LNCAP (cell line): ENCODE results near the gene CS.

Source experiments
- TF ChIP-seq, protein P1 (sequence below): fragments of 450-650 bp; IDR thresholded peaks from 2 replicates; pipeline ENCODE4 v1.5.1; 2017; ENCODE audit warnings: mild to moderate bottlenecking

The CS gene

DNA sequence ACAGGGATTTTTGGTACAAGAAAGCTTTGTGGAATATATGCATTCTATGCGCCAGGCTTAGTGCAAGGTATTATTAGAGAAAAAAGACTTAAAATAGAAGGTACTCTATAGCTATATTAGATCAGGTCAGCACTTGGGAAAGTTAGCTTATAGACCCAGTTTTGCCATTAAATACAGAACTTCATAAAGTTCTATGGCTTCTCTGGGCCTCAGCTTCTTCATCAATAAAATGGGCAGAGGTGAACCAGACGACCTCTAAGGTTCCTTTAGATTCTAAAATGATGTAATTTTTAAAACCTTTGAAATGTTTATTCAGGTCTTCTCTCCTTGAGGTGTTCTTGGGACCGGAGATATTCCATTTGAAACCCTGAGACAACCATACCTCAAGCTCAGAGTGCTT is 8.6 kb upstream of the CS start:
- TF ChIP-seq, protein P1, sequence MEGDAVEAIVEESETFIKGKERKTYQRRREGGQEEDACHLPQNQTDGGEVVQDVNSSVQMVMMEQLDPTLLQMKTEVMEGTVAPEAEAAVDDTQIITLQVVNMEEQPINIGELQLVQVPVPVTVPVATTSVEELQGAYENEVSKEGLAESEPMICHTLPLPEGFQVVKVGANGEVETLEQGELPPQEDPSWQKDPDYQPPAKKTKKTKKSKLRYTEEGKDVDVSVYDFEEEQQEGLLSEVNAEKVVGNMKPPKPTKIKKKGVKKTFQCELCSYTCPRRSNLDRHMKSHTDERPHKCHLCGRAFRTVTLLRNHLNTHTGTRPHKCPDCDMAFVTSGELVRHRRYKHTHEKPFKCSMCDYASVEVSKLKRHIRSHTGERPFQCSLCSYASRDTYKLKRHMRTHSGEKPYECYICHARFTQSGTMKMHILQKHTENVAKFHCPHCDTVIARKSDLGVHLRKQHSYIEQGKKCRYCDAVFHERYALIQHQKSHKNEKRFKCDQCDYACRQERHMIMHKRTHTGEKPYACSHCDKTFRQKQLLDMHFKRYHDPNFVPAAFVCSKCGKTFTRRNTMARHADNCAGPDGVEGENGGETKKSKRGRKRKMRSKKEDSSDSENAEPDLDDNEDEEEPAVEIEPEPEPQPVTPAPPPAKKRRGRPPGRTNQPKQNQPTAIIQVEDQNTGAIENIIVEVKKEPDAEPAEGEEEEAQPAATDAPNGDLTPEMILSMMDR, result no peak

DNA sequence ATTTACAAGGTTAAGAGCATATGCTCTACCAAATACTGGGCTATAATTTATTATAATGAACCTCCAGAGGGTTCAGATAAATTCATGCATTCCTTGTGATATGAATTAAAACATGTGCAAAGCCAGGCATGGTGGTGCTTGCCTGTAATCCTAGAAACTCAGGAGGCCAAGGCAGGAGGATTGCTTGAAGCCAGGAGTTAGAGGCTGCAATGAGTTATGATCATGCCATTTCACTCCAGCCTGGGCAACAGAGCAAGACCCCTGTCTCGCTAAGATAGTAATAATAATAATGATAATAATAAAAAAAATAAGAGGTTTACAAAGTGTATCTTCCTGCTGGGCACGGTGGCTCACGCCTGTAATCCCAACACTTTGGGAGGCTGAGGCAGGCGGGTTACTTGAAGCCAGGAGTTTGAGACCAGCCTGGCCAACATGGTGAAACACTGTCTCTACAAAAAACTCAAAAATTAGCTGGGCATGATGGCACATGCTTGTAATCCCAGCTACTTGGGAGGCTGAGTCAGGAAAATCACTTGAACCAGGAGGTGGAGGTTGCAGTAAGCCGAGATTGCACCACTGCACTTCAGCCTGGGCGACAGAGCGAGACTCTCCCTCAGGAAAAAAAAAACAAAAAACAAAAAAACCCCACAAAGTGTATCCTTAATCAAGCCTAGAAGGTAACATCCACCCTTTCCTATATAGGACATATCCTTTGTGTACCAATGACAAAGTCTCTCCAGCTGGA is 7.3 kb upstream of the CS start:
- TF ChIP-seq, protein P1, result no peak

DNA sequence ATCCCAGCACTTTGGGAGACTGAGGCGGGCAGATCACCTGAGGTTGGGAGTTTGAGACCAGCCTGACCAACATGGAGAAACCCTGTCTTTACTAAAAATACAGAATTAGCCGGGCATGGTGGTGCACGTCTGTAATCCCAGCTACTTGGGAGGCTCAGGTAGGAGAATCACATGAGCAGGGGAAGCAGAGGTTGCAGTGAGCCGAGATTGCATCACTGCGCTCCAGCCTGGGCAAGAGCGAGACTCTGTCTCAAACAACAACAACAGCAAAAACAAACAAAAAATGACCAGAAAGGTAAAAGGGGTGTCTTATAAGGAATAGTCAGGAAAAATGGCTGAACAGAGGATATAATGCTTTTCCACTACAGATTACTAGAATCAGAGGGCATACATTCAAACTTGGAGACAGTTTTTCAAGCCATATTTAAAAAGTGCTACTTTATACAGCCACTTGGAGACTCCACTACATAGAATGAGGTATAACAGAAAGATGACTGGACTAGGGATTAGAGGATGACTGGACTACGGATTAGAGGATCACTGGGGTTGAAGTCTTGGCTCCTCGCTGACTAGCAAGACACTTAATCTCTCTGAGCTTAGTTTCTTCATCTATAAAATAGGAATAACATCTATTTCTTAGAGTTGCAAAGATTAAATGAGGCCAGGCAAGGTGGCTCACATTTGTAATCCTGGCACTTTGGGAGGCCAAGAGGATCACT is 4.9 kb upstream of the CS start:
- TF ChIP-seq, protein P1, result no peak

DNA sequence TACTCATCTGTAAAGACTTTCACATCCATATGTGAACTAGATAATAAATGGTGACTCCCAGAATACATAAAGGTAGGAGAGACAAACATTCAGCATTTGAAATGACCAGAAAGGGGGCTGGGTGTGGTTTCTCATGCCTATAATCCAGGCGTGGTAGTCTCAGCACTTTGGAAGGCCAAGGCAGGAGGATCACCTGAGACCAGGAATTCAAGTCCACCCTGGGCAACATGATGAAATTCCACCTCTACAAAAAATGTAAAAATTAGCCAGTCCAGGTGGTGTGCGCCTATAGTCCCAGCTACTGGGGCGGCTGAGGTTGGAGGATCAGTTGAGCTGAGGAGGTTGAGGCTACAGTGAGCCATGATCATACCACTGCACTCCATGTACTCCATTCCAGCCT is 4.1 kb upstream of the CS start:
- TF ChIP-seq, protein P1, result no peak

DNA sequence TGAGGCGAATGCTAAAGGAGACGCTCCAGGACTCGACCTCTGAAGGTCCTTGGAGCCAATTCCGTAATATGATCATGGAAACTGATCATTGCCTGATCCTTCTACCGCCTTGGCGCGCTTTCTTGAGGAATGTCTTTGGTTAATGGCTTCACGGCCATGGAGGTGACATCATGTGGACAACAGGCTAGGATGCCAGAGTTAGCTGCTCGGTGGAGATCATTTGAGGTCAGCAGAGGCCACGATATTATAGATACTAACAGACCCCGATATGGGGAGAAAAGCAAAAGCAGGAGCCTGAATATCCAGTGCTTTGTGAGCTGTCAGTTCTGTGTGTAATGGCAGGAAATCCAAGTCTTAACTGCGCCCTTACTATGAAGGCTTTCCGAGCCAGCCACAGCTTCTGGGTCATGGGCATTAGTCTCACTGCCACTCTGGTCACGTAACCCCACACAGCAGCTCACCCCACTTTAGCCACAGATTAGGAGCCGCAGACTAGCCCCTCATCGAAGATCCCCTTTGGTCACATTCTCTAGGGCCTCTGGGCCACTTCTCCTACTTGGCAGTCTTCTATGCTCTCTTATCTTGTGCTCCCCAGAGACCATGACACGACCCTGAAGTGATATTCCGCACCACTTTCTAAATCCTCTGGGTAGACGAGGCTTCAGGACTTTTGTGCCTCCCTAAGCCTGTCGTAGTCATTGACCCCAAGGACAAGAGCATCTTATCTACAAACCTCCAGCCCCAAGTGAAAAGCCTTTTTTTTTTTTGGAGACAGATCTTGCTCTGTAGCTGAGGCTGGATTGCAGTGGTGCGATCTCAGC is 724 bp upstream of the CS start:
- TF ChIP-seq, protein P1, result no peak

DNA sequence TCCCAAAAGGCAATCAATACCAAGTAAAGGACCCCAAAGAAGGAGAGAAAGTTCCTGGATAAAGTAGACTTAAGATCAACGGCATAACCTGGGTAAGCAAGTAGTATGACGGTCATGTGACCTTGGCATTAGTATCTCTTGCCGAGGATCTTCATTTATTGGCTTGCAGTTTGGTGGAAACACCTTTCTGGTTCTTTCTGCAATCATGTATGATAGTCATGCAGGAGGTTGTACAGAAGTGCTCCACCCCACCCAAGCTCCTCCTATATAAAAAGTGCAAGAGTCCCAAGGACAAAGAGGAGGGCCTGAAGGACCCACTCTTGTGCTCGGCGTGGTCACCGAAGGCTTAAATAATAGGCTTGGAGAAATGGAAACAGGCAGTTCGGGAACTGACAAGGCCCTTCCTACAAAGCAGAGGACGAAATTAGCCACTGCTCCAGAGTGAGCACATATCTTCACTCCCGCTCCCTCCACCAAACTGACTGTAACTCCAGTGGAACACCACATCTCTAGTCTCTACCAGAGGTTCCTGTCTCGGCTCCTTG is 750 bp downstream of the CS start:
- TF ChIP-seq, protein P1, result no peak

DNA sequence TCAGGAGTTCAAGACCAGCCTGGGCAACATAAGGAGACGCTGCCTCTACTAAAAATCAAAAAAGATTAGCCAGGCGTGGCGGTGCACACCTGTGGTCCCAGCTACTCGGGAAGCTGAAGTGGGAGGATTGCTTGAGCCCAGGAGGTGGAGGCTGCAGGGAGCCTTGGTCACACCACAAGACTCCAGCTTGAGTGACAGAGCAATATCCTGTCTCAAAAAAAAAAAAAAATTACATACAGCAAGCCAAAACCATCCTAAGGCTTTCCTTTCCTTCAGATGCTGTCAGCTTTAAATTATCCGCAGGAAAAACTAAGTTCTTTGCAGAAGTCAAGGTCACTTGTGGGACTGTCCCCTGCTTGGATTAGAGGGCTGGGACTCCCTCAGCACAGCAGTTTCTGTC is 1.3 kb downstream of the CS start:
- TF ChIP-seq, protein P1, result no peak
